WTC11 (cell line): ENCODE data around the gene MDM1. TPM values are rescaled to one million over a fixed set of nuclear protein-coding genes. Genes with fewer than 3 reads are reported as not detected.

Source experiments
- ATAC-seq: fragments of 200-7000 bp; cut with Tn5 transposase; 2 replicates; pipeline ENCODE4 v1.10.0; 2021; ENCODE audit warnings: mild to moderate bottlenecking, moderate library complexity
- CTCF ChIA-PET: fragments of 300-600 bp; sonication (Branson Sonifier 250); formaldehyde crosslinking; loops from one replicate; lab custom pipeline; 2021; ENCODE audit warnings: antibody characterized with exemption; lab: Charles Lee
- POLR2A ChIA-PET: fragments of 350-600 bp; sonication (Branson Sonifier 250); formaldehyde crosslinking; loops from one replicate; lab custom pipeline; 2021; ENCODE audit warnings: antibody characterized with exemption; lab: Charles Lee
- DNase-seq: peaks from one replicate; pipeline ENCODE4 v3.0.0; 2021; ENCODE audit warnings: low spot score
- H3K27ac Mint-ChIP-seq: 2 replicates; pipeline ENCODE4 v1.8.0; 2021; ENCODE audit warnings: mixed read lengths
- H3K27me3 Mint-ChIP-seq: 2 replicates; pipeline ENCODE4 v1.8.0; 2021; ENCODE audit warnings: low read depth, mild to moderate bottlenecking, moderate library complexity, mixed read lengths
- H3K36me3 Mint-ChIP-seq: 2 replicates; pipeline ENCODE4 v1.8.0; 2021; ENCODE audit warnings: mixed read lengths
- H3K4me1 Mint-ChIP-seq: 2 replicates; pipeline ENCODE4 v1.8.0; 2022; ENCODE audit warnings: mixed read lengths
- H3K4me3 Mint-ChIP-seq: 2 replicates; pipeline ENCODE4 v1.8.0; 2021; ENCODE audit warnings: mild to moderate bottlenecking, moderate library complexity, mixed read lengths
- H3K9me3 Mint-ChIP-seq: 2 replicates; pipeline ENCODE4 v1.8.0; 2021; ENCODE audit warnings: mixed read lengths
- ELF4 ChIP-seq: sonication (generic); formaldehyde crosslinking; IDR thresholded peaks from 2 replicates; pipeline ENCODE4 v1.8.1; 2022; ENCODE audit warnings: low read depth, mild to moderate bottlenecking, moderate library complexity, missing genetic modification reagents
- FOXP1 ChIP-seq: sonication (generic); formaldehyde crosslinking; IDR thresholded peaks from 2 replicates; pipeline ENCODE4 v1.8.0; 2022; ENCODE audit warnings: missing genetic modification reagents, mild to moderate bottlenecking, moderate library complexity, borderline replicate concordance
- GTF2I ChIP-seq: fragments of 250-450 bp; sonication (Bioruptor Pico); conservative IDR thresholded peaks from 2 replicates; pipeline ENCODE4 v1.4.0; 2021; ENCODE audit warnings: mild to moderate bottlenecking
- IRF2 ChIP-seq: sonication (generic); formaldehyde crosslinking; IDR thresholded peaks from 2 replicates; pipeline ENCODE4 v1.8.0; 2022; ENCODE audit warnings: low read depth, missing genetic modification reagents, borderline replicate concordance
- JAZF1 ChIP-seq: fragments of 250-450 bp; sonication (Bioruptor Pico); IDR thresholded peaks from 2 replicates; pipeline ENCODE4 v1.9.0; 2021; ENCODE audit warnings: moderate library complexity, mild to moderate bottlenecking, inconsistent platforms
- JUN ChIP-seq: sonication (generic); formaldehyde crosslinking; IDR thresholded peaks from 2 replicates; pipeline ENCODE4 v1.8.0; 2023; ENCODE audit warnings: mild to moderate bottlenecking, missing genetic modification reagents
- OVOL2 ChIP-seq: fragments of 250-450 bp; sonication (Bioruptor Pico); IDR thresholded peaks from 2 replicates; pipeline ENCODE4 v1.9.0; 2021; ENCODE audit warnings: mild to moderate bottlenecking, borderline replicate concordance
- RORB ChIP-seq: fragments of 250-450 bp; sonication (Bioruptor Pico); IDR thresholded peaks from 2 replicates; pipeline ENCODE4 v1.9.0; 2021; ENCODE audit warnings: mild to moderate bottlenecking
- SMAD3 ChIP-seq: sonication (generic); formaldehyde crosslinking; IDR thresholded peaks from 2 replicates; pipeline ENCODE4 v1.8.0; 2022; ENCODE audit warnings: missing genetic modification reagents, mild to moderate bottlenecking, borderline replicate concordance
- SMAD4 ChIP-seq: sonication (generic); formaldehyde crosslinking; IDR thresholded peaks from 2 replicates; pipeline ENCODE4 v1.8.0; 2022; ENCODE audit warnings: mild to moderate bottlenecking, missing genetic modification reagents
- SOX15 ChIP-seq: fragments of 250-450 bp; sonication (Bioruptor Pico); IDR thresholded peaks from 2 replicates; pipeline ENCODE4 v1.9.0; 2021; ENCODE audit warnings: mild to moderate bottlenecking
- SP1 ChIP-seq: sonication (generic); formaldehyde crosslinking; conservative IDR thresholded peaks from 2 replicates; pipeline ENCODE4 v1.8.1; 2022; ENCODE audit warnings: missing genetic modification reagents
- TCF7 ChIP-seq: sonication (generic); formaldehyde crosslinking; IDR thresholded peaks from 2 replicates; pipeline ENCODE4 v1.8.0; 2022; ENCODE audit warnings: mild to moderate bottlenecking, low read depth, missing genetic modification reagents, moderate library complexity
- ZNF263 ChIP-seq: sonication (generic); formaldehyde crosslinking; IDR thresholded peaks from 2 replicates; pipeline ENCODE4 v1.8.1; 2022; ENCODE audit warnings: low read depth, mild to moderate bottlenecking, moderate library complexity, missing genetic modification reagents
- total RNA-seq: library from RNA; stranded (reverse); gene quantifications from 3 replicates; pipeline ENCODE4 v1.2.3, GENCODE V29; 2021
- TF ChIP-seq, protein P1 (sequence below): sonication (generic); formaldehyde crosslinking; IDR thresholded peaks from 2 replicates; pipeline ENCODE4 v1.8.1; 2023; ENCODE audit warnings: mild to moderate bottlenecking, missing genetic modification reagents
- TF ChIP-seq, protein P2 (sequence below): sonication (generic); formaldehyde crosslinking; IDR thresholded peaks from 2 replicates; pipeline ENCODE4 v1.8.1; 2022; ENCODE audit warnings: missing genetic modification reagents, borderline replicate concordance
- TF ChIP-seq, protein P3 (sequence below): fragments of 250-450 bp; sonication (Bioruptor Pico); conservative IDR thresholded peaks from 2 replicates; pipeline ENCODE4 v1.9.0; 2021; ENCODE audit warnings: mild to moderate bottlenecking
- TF ChIP-seq, protein P4 (sequence below): sonication (generic); formaldehyde crosslinking; IDR thresholded peaks from 2 replicates; pipeline ENCODE4 v1.8.1; 2023; ENCODE audit warnings: mild to moderate bottlenecking, missing genetic modification reagents, moderate library complexity
- TF ChIP-seq, protein P5 (sequence below): sonication (generic); formaldehyde crosslinking; IDR thresholded peaks from 2 replicates; pipeline ENCODE4 v1.8.1; 2023; ENCODE audit warnings: mild to moderate bottlenecking, missing genetic modification reagents
- TF ChIP-seq, protein P6 (sequence below): fragments of 250-450 bp; sonication (Bioruptor Pico); IDR thresholded peaks from 2 replicates; pipeline ENCODE4 v1.8.0; 2021; ENCODE audit warnings: mild to moderate bottlenecking
- TF ChIP-seq, protein P7 (sequence below): sonication (generic); formaldehyde crosslinking; IDR thresholded peaks from 2 replicates; pipeline ENCODE4 v1.8.0; 2022; ENCODE audit warnings: mild to moderate bottlenecking, missing genetic modification reagents

The MDM1 gene
- total RNA-seq, 1 experiment from 2014 or later = 9.1 TPM

DNA sequence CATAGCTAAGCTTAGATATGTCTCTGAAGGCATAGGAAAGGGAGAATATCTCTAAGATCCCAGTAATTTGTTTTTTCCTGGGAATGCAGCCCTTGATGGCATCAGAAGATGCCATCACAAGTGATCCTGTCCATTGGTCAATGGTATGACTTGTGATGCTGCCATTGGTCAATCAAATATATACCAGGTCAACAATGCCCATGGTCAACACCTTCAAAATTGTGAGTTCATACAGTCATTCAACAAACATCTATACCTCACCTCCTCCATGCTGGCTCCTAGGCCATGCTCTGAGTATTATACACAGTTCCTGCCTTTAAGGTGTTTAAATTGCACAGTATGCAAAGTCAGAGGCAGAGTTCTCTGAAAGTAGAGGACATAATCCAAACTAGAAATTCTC is 59.4 kb downstream of the MDM1 start:
- Mint-ChIP-seq H3K4me3 (no peak overlapping the region), H3K27me3 (no peaks in the 10 kb centered on the region), H3K36me3 (no peaks in the 10 kb centered on the region), H3K27ac (no peak overlapping the region), H3K9me3 (no peaks in the 10 kb centered on the region), H3K4me1 (peaks cover 3% of the 10 kb centered on the region)
- TF ChIP-seq GTF2I (CRISPR knock-in tag) (no peak), SP1 (CRISPR knock-in tag) (no peak), TCF7 (CRISPR knock-in tag) (no peak), SMAD4 (CRISPR knock-in tag) (no peak), IRF2 (CRISPR knock-in tag) (no peak), JUN (no peak), RORB (no peak), FOXP1 (no peak), SOX15 (CRISPR knock-in tag) (no peak), ZNF263 (CRISPR knock-in tag) (no peak), OVOL2 (CRISPR knock-in tag) (no peak), JAZF1 (CRISPR knock-in tag) (no peak), SMAD3 (CRISPR knock-in tag) (no peak)
- TF ChIP-seq, protein P1, sequence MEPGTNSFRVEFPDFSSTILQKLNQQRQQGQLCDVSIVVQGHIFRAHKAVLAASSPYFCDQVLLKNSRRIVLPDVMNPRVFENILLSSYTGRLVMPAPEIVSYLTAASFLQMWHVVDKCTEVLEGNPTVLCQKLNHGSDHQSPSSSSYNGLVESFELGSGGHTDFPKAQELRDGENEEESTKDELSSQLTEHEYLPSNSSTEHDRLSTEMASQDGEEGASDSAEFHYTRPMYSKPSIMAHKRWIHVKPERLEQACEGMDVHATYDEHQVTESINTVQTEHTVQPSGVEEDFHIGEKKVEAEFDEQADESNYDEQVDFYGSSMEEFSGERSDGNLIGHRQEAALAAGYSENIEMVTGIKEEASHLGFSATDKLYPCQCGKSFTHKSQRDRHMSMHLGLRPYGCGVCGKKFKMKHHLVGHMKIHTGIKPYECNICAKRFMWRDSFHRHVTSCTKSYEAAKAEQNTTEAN (CRISPR knock-in tag) = no peak
- TF ChIP-seq, protein P2, sequence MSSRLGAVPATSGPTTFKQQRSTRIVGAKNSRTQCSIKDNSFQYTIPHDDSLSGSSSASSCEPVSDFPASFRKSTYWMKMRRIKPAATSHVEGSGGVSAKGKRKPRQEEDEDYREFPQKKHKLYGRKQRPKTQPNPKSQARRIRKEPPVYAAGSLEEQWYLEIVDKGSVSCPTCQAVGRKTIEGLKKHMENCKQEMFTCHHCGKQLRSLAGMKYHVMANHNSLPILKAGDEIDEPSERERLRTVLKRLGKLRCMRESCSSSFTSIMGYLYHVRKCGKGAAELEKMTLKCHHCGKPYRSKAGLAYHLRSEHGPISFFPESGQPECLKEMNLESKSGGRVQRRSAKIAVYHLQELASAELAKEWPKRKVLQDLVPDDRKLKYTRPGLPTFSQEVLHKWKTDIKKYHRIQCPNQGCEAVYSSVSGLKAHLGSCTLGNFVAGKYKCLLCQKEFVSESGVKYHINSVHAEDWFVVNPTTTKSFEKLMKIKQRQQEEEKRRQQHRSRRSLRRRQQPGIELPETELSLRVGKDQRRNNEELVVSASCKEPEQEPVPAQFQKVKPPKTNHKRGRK (CRISPR knock-in tag) = no peak
- ChIA-PET CTCF (interaction anchor here (0.6 kb wide), 1 partner anchor 115 kb away, joined by 3 read pairs; no protein-coding TSS in a partner anchor), POLR2A (interaction anchor here (0.6 kb wide), 1 partner anchor 455 kb away, joined by 3 read pairs; no protein-coding TSS in a partner anchor)
- DNase-seq = no peak
- no peak for ATAC-seq

DNA sequence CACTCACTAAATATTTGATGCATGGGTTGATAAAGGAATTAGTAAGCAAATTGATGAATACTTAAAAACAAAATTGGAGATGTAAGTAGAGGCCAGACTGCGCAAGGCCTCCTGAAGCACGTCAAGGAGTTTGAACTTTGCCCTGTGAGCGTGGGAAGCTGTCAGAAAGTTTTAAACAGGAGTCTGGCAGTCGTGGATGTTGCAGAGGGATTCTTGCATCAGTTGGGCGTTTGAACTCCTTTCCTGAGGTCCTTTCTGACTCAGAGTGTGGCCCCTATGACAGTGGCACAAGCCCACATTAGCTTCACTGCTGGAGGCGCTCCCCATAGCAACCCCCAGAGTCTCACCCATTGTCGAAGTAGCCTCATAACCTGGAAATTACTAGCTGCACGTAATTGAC is 60.8 kb downstream of the MDM1 start:
- no peaks in the 10 kb centered on the region for H3K36me3 Mint-ChIP-seq
- no peaks in the 10 kb centered on the region; the same call in 1 of the 2 replicates for H3K4me1 Mint-ChIP-seq
- no peak for TF ChIP-seq FOXP1
- TF ChIP-seq, all 79 proteins: peak for 0
- H3K9me3 Mint-ChIP-seq = no peaks in the 10 kb centered on the region
- no peaks in the 10 kb centered on the region for H3K27me3 Mint-ChIP-seq
- H3K4me3 Mint-ChIP-seq = no peak overlapping the region
- H3K27ac Mint-ChIP-seq = no peak overlapping the region
- no peak for DNase-seq
- ChIA-PET CTCF (interaction anchor here (1.1 kb wide), 1 partner anchor 113 kb away, joined by 3 read pairs; no protein-coding TSS in a partner anchor), POLR2A (interaction anchor here (0.6 kb wide), 1 partner anchor 21 kb away, joined by 3 read pairs; no protein-coding TSS in a partner anchor)
- no peak for ATAC-seq

DNA sequence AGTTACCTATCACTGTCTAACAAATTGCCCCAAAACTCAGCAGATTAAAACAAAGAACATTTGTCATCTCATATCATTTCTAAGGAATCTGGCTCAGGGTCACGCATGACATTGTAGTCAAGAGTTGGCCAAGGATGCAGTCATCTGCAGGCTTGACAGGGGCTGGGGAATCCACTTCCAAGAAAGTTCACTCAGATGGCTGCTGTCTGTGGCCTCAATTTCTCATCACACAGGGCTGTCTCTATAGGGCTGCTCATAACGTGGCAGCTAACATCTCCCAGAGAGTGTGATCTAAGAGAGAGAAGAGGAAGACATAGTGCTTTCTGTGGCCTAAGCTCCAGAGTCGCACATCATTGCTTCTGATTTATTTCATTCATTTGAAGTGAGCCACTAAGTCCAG is 61.8 kb downstream of the MDM1 start:
- no peaks in the 10 kb centered on the region for H3K4me1 Mint-ChIP-seq
- CTCF ChIA-PET = no interaction called here
- TF ChIP-seq ELF4 (CRISPR knock-in tag) = no peak
- TF ChIP-seq, protein P3, sequence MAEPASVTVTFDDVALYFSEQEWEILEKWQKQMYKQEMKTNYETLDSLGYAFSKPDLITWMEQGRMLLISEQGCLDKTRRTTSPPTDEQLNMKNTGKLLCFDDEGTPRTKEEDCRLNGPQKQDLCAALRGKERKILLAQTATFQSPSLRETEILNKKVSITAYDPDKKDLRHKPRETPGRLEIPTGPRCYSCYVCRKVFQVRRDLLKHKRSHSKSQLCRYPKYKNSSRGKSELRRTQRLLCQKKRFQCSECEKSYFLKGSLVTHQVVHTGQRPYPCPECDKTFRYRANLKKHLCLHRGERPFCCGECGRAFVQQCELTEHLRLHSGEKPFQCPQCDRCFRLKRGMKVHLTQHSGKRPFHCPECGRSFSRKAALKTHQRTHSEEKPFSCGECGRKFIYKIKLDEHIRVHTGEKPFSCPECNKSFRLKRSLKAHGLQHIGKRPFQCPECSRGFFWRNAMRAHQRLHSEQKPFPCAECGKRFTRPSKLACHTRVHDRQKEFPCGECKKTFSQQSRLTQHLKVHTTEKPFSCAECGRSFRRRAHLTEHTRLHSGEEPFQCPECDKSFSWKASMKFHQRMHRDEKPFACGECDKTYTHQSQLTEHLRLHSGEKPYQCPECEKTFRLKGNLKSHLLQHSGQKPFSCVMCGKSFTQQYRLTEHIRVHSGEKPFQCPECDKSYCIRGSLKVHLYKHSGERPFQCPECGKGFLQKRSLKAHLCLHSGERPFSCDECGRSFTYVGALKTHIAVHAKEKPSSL (CRISPR knock-in tag) = no peak
- TF ChIP-seq, protein P4, sequence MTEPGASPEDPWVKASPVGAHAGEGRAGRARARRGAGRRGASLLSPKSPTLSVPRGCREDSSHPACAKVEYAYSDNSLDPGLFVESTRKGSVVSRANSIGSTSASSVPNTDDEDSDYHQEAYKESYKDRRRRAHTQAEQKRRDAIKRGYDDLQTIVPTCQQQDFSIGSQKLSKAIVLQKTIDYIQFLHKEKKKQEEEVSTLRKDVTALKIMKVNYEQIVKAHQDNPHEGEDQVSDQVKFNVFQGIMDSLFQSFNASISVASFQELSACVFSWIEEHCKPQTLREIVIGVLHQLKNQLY = no peak
- TF ChIP-seq, protein P5, sequence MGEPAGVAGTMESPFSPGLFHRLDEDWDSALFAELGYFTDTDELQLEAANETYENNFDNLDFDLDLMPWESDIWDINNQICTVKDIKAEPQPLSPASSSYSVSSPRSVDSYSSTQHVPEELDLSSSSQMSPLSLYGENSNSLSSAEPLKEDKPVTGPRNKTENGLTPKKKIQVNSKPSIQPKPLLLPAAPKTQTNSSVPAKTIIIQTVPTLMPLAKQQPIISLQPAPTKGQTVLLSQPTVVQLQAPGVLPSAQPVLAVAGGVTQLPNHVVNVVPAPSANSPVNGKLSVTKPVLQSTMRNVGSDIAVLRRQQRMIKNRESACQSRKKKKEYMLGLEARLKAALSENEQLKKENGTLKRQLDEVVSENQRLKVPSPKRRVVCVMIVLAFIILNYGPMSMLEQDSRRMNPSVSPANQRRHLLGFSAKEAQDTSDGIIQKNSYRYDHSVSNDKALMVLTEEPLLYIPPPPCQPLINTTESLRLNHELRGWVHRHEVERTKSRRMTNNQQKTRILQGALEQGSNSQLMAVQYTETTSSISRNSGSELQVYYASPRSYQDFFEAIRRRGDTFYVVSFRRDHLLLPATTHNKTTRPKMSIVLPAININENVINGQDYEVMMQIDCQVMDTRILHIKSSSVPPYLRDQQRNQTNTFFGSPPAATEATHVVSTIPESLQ (CRISPR knock-in tag) = no peak
- TF ChIP-seq JUN = no peak
- TF ChIP-seq, protein P6, sequence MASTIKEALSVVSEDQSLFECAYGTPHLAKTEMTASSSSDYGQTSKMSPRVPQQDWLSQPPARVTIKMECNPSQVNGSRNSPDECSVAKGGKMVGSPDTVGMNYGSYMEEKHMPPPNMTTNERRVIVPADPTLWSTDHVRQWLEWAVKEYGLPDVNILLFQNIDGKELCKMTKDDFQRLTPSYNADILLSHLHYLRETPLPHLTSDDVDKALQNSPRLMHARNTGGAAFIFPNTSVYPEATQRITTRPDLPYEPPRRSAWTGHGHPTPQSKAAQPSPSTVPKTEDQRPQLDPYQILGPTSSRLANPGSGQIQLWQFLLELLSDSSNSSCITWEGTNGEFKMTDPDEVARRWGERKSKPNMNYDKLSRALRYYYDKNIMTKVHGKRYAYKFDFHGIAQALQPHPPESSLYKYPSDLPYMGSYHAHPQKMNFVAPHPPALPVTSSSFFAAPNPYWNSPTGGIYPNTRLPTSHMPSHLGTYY (CRISPR knock-in tag) = no peak
- TF ChIP-seq, protein P7, sequence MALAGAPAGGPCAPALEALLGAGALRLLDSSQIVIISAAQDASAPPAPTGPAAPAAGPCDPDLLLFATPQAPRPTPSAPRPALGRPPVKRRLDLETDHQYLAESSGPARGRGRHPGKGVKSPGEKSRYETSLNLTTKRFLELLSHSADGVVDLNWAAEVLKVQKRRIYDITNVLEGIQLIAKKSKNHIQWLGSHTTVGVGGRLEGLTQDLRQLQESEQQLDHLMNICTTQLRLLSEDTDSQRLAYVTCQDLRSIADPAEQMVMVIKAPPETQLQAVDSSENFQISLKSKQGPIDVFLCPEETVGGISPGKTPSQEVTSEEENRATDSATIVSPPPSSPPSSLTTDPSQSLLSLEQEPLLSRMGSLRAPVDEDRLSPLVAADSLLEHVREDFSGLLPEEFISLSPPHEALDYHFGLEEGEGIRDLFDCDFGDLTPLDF (CRISPR knock-in tag) = no peak

More for the DNA sequence above, 61.8 kb downstream of the MDM1 start:
- POLR2A ChIA-PET = no interaction called here
- H3K27ac Mint-ChIP-seq = no peak overlapping the region
- no peak for ATAC-seq
- H3K9me3 Mint-ChIP-seq = no peaks in the 10 kb centered on the region
- H3K36me3 Mint-ChIP-seq = no peaks in the 10 kb centered on the region
- no peak for DNase-seq
- H3K4me3 Mint-ChIP-seq = no peak overlapping the region
- H3K27me3 Mint-ChIP-seq = no peaks in the 10 kb centered on the region
